ENCODE results near the gene ARHGEF39. TPM values are rescaled to one million over a fixed set of nuclear protein-coding genes. Genes with fewer than 3 reads are reported as not detected.

ARHGEF39 gene
- total and polyA plus RNA-seq, 2 experiments from 2014 or later: 5.2 to 9.4 TPM

GRCh38 chr9:35618854-35619799 is 45.9 kb downstream of the ARHGEF39 start:
- H3K27me3 ChIP-seq: peaks cover 28% of the 10 kb centered on the region
- H3K4me2 ChIP-seq: no peak overlapping the region
- WGBS (ENCODE audit: low lambda C conversion rate, missing lambda C conversion rate): 94% methylated on average over 17 of the region's 17 CpGs
- H3K9me3 ChIP-seq (ENCODE audit: low read depth): no peaks in the 10 kb centered on the region
- no peak for DNase-seq (ENCODE audit: low spot score)
- no peak overlapping the region for H2AFZ ChIP-seq
- no peaks in the 10 kb centered on the region for H3K4me1 ChIP-seq (ENCODE audit: insufficient read depth)
- no peaks in the 10 kb centered on the region for H3K79me2 ChIP-seq
- no peaks in the 10 kb centered on the region for H4K20me1 ChIP-seq (ENCODE audit: insufficient read depth, poor library complexity, severe bottlenecking)
- H3K36me3 ChIP-seq (replicated peaks; ENCODE audit: insufficient read depth, low read depth): no peaks in the 10 kb centered on the region
- H3K27ac ChIP-seq: no peak overlapping the region
- no peak overlapping the region for H3K4me3 ChIP-seq
- H3K9me2 ChIP-seq (replicated peaks; ENCODE audit: insufficient read depth): no peaks in the 10 kb centered on the region
- TF ChIP-seq EZH2 (IDR thresholded peaks at IDR 0.05; ENCODE audit: borderline replicate concordance) (no peak), EZH2phosphoT487 (IDR thresholded peaks at IDR 0.05; ENCODE audit: low read depth, severe bottlenecking, unreplicated experiment) (no peak), CTCF (IDR thresholded peaks at IDR 0.05; ENCODE audit: poor library complexity) (no peak)

- TF ChIP-seq EZH2 (IDR thresholded peaks at IDR 0.05; ENCODE audit: borderline replicate concordance): no peak
- Histone ChIP-seq H3K9me2 (replicated peaks; ENCODE audit: insufficient read depth) (no peaks in the 10 kb centered on the region), H3K36me3 (replicated peaks; ENCODE audit: insufficient read depth, low read depth) (no peaks in the 10 kb centered on the region), H3K27me3 (peaks cover 31% of the 10 kb centered on the region), H3K4me2 (peak within 1 kb of the TSS; percentile 76), H3K4me1 (ENCODE audit: insufficient read depth) (no peaks in the 10 kb centered on the region), H3K4me3 (no peak within 1 kb of the TSS), H4K20me1 (ENCODE audit: insufficient read depth, poor library complexity, severe bottlenecking) (no peaks in the 10 kb centered on the region), H3K79me2 (no peaks in the 10 kb centered on the region), H2AFZ (peak within 1 kb of the TSS; percentile 46), H3K27ac (no peak within 1 kb of the TSS), H3K9me3 (ENCODE audit: low read depth) (no peaks in the 10 kb centered on the region)
- WGBS (ENCODE audit: low lambda C conversion rate, missing lambda C conversion rate): 82% methylated on average over 7 of the region's 7 CpGs
- no peak for DNase-seq (ENCODE audit: low spot score)
Observed at GRCh38 chr9:35618325-35618727, 46.7 kb downstream of the ARHGEF39 start, which contains the start of gene CD72. TSS of gene CD72 (minus strand) at chr9:35618413. CDS start at chr9:35618303, 110 bp downstream.

- Histone ChIP-seq H3K27ac (no peak overlapping the region), H3K79me2 (no peaks in the 10 kb centered on the region), H4K20me1 (ENCODE audit: insufficient read depth, poor library complexity, severe bottlenecking) (no peaks in the 10 kb centered on the region), H3K27me3 (peaks cover 31% of the 10 kb centered on the region), H2AFZ (peak overlapping the region; percentile 46), H3K4me3 (no peak overlapping the region), H3K9me2 (replicated peaks; ENCODE audit: insufficient read depth) (no peaks in the 10 kb centered on the region), H3K4me1 (ENCODE audit: insufficient read depth) (no peaks in the 10 kb centered on the region), H3K36me3 (replicated peaks; ENCODE audit: insufficient read depth, low read depth) (no peaks in the 10 kb centered on the region), H3K4me2 (peak overlapping the region; percentile 76), H3K9me3 (ENCODE audit: low read depth) (no peaks in the 10 kb centered on the region)
- DNase-seq (ENCODE audit: low spot score): no peak
- 72% methylated on average over 8 of the region's 8 CpGs for WGBS (ENCODE audit: low lambda C conversion rate, missing lambda C conversion rate)
- TF ChIP-seq EZH2phosphoT487 (IDR thresholded peaks at IDR 0.05; ENCODE audit: low read depth, severe bottlenecking, unreplicated experiment) (no peak), CTCF (IDR thresholded peaks at IDR 0.05; ENCODE audit: poor library complexity) (no peak), EZH2 (IDR thresholded peaks at IDR 0.05; ENCODE audit: borderline replicate concordance) (no peak)
Observed at GRCh38 chr9:35617548-35617947, 47.4 kb downstream of the ARHGEF39 start.

All from hepatocyte (in vitro differentiated cells).